Astrocyte of the cerebellum (primary cell): ENCODE measurements around the gene ADGRG7.

ENCODE experiments used
- DNase-seq: peaks from one replicate; pipeline ENCODE4 v3.0.0-alpha.2; 2011; ENCODE audit warnings: low read depth
- H3K4me3 ChIP-seq: 2 replicates; pipeline ENCODE4 v1.5.1; 2011; ENCODE audit warnings: mild to moderate bottlenecking, low read depth, low read length, moderate library complexity
- CTCF ChIP-seq: IDR thresholded peaks from 2 replicates; pipeline ENCODE4 v1.5.1; 2012; ENCODE audit warnings: low read length, low read depth, moderate library complexity, mild to moderate bottlenecking; ENCODE audit errors: missing control alignments
- in situ Hi-C: cut with HindIII; loops from 2 replicates; pipeline ENCODE4 v1.10.0; 2017; ENCODE audit warnings: low sequenced_read_pairs

The ADGRG7 gene

GRCh38 chr3:100726706-100727105, 117.3 kb downstream of the ADGRG7 start:
- H3K4me3 ChIP-seq, result no peak overlapping the region
- no peak for DNase-seq
- in situ Hi-C loops, result no loop called here
- no peak for TF ChIP-seq CTCF

- no peak for TF ChIP-seq CTCF
Observed at GRCh38 chr3:100730524-100730923, 121.1 kb downstream of the ADGRG7 start.

GRCh38 chr3:100732435-100732834, 123.0 kb downstream of the ADGRG7 start:
- in situ Hi-C loops, result no loop called here
- TF ChIP-seq CTCF, result no peak
- H3K4me3 ChIP-seq, result no peak overlapping the region
- no peak for DNase-seq

More at GRCh38 chr3:100730524-100730923, 121.1 kb downstream of the ADGRG7 start:
- H3K4me3 ChIP-seq, result no peak overlapping the region
- DNase-seq, result no peak
- in situ Hi-C loops, result no loop called here

GRCh38 chr3:100737334-100737733, 127.9 kb downstream of the ADGRG7 start:
- peak; percentile 52 for TF ChIP-seq CTCF

GRCh38 chr3:100740207-100740606, 130.8 kb downstream of the ADGRG7 start:
- in situ Hi-C loops, result no loop called here
- H3K4me3 ChIP-seq, result no peak overlapping the region
- DNase-seq, result no peak
- TF ChIP-seq CTCF, result no peak

More at GRCh38 chr3:100737334-100737733, 127.9 kb downstream of the ADGRG7 start:
- peak; percentile 26 for DNase-seq
- in situ Hi-C loops, result no loop called here
- H3K4me3 ChIP-seq, result no peak overlapping the region

GRCh38 chr3:100743535-100743934, 134.1 kb downstream of the ADGRG7 start:
- no peak for DNase-seq
- no peak for TF ChIP-seq CTCF
- in situ Hi-C loops, result no loop called here
- H3K4me3 ChIP-seq, result no peak overlapping the region

- DNase-seq, result no peak
- TF ChIP-seq CTCF, result no peak
- no peak overlapping the region for H3K4me3 ChIP-seq
- in situ Hi-C loops, result no loop called here
Observed at GRCh38 chr3:100744671-100745070, 135.3 kb downstream of the ADGRG7 start.
